ENCODE results near the gene MOB3B. TPM values are rescaled to one million over a fixed set of nuclear protein-coding genes. Genes with fewer than 3 reads are reported as not detected.

Gene MOB3B
- total and polyA plus RNA-seq, 2 donors: 2.3 to 7.8 TPM

GRCh38 chr9:27495480-27496134, 34.0 kb downstream of the MOB3B start:
- Histone ChIP-seq H3K4me3 (ENCODE audit: low read length in 2 of 2) (no peak overlapping the region), H3K4me1 (ENCODE audit: control insufficient read depth in 2 of 2, insufficient read depth in 2 of 2, low read length in 2 of 2) (peaks cover 0 to 3% of the 10 kb centered on the region in 2 donors), H3K9me3 (ENCODE audit: control insufficient read depth in 2 of 2, insufficient read depth in 1 of 2, low read length in 1 of 2) (no peaks in the 10 kb centered on the region), H3K36me3 (ENCODE audit: control insufficient read depth in 2 of 2, insufficient read depth in 2 of 2, low read length in 1 of 2) (no peaks in the 10 kb centered on the region), H3K27ac (ENCODE audit: low read depth in 1 of 2, low read length in 1 of 2) (no peak overlapping the region), H3K27me3 (ENCODE audit: control insufficient read depth in 2 of 2, insufficient read depth in 1 of 2, low read length in 1 of 2) (no peaks in the 10 kb centered on the region)
- no peak for DNase-seq (ENCODE audit: low read depth in 6 of 9, low spot score in 9 of 9)
- 93% methylated on average over 3 of the region's 3 CpGs for WGBS

DNA sequence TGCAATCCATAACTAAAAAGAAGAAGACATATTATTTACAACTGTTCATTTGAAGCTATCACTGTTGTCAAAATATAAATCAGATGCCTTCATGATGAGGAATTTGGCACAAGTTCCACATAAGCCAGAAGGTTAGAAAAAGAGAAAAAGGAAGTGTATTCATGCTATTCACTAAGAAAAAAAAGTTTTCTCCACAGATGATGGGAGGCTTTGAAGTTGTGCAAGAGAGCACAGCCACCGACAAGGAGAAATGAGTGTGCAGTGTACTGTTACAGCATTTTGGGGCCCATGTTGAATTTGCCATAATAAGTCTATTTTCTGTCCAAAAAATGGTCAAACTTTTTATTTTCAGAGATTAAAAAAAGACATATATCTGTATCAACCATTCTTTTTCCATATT, 38.5 kb downstream of the MOB3B start:
- Histone ChIP-seq H3K36me3 (ENCODE audit: control insufficient read depth in 2 of 2, insufficient read depth in 2 of 2, low read length in 1 of 2) (no peaks in the 10 kb centered on the region), H3K4me1 (ENCODE audit: control insufficient read depth in 2 of 2, insufficient read depth in 2 of 2, low read length in 2 of 2) (peaks cover 0 to 16% of the 10 kb centered on the region in 2 donors), H3K4me3 (ENCODE audit: low read length in 2 of 2) (no peak overlapping the region), H3K27ac (ENCODE audit: low read depth in 1 of 2, low read length in 1 of 2) (no peak overlapping the region), H3K9me3 (ENCODE audit: control insufficient read depth in 2 of 2, insufficient read depth in 1 of 2, low read length in 1 of 2) (no peaks in the 10 kb centered on the region), H3K27me3 (ENCODE audit: control insufficient read depth in 2 of 2, insufficient read depth in 1 of 2, low read length in 1 of 2) (no peaks in the 10 kb centered on the region)
- DNase-seq (ENCODE audit: low read depth in 6 of 9, low spot score in 9 of 9): no peak
- 15% methylated on average over 1 of the region's 1 CpG for WGBS

DNA sequence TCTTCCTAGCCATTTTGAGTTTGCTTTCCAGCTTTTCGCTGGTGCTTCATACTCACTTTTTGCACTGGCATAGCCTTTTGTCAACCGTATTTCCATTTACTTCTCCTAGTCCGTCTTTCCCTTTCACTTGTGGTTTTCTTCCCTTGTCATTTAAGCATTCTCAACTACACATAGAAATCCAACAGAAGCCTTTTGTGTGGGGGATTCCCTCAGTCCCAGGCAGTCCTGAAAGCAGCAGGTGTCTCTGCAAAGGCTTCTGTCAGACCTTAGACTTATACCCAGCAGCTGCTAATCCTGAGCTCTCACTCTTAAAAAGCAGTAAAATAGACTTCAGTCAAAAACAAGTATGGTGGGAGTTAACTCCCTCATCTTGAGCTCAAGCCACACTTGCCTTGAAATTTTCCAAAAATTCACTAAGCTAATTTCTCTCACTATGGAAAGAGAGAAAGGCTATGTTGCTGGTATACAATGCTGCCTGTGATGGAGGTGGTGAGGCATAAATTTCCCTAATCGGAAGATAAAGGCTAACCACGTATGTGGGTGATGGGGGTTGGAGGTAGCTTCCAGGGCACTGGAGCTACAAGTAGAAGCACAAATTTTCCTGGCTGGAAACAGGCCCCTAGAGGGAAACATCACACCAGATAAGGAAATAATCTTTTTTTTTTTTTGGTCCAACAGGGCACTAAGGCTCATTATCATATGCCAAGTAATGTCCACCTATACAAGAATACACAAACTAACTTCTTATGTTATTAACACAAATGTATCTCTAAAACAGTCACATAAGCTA, 40.3 kb downstream of the MOB3B start:
- no peaks in the 10 kb centered on the region for H3K36me3 ChIP-seq (ENCODE audit: control insufficient read depth in 2 of 2, insufficient read depth in 2 of 2, low read length in 1 of 2)
- peak overlapping the region in 1 of 2 donors; percentile 30 for H3K27ac ChIP-seq (ENCODE audit: low read depth in 1 of 2, low read length in 1 of 2)
- WGBS: 67% methylated on average over 5 of the region's 5 CpGs
- H3K4me3 ChIP-seq (ENCODE audit: low read length in 2 of 2): no peak overlapping the region
- no peaks in the 10 kb centered on the region for H3K27me3 ChIP-seq (ENCODE audit: control insufficient read depth in 2 of 2, insufficient read depth in 1 of 2, low read length in 1 of 2)
- no peaks in the 10 kb centered on the region for H3K9me3 ChIP-seq (ENCODE audit: control insufficient read depth in 2 of 2, insufficient read depth in 1 of 2, low read length in 1 of 2)
- peaks cover 0 to 22% of the 10 kb centered on the region in 2 donors for H3K4me1 ChIP-seq (ENCODE audit: control insufficient read depth in 2 of 2, insufficient read depth in 2 of 2, low read length in 2 of 2)
- DNase-seq (ENCODE audit: low read depth in 6 of 9, low spot score in 9 of 9): peak in 2 of 9 donors; percentile 3 to 41

- Histone ChIP-seq H3K36me3 (ENCODE audit: control insufficient read depth in 2 of 2, insufficient read depth in 2 of 2, low read length in 1 of 2) (no peaks in the 10 kb centered on the region), H3K27me3 (ENCODE audit: control insufficient read depth in 2 of 2, insufficient read depth in 1 of 2, low read length in 1 of 2) (no peaks in the 10 kb centered on the region), H3K27ac (ENCODE audit: low read depth in 1 of 2, low read length in 1 of 2) (no peak overlapping the region), H3K9me3 (ENCODE audit: control insufficient read depth in 2 of 2, insufficient read depth in 1 of 2, low read length in 1 of 2) (no peaks in the 10 kb centered on the region), H3K4me1 (ENCODE audit: control insufficient read depth in 2 of 2, insufficient read depth in 2 of 2, low read length in 2 of 2) (peaks cover 0 to 22% of the 10 kb centered on the region in 2 donors), H3K4me3 (ENCODE audit: low read length in 2 of 2) (no peak overlapping the region)
- 96% methylated on average over 1 of the region's 1 CpG for WGBS
- DNase-seq (ENCODE audit: low read depth in 6 of 9, low spot score in 9 of 9): no peak
Measured at GRCh38 chr9:27487927-27488326, 41.7 kb downstream of the MOB3B start.

DNA sequence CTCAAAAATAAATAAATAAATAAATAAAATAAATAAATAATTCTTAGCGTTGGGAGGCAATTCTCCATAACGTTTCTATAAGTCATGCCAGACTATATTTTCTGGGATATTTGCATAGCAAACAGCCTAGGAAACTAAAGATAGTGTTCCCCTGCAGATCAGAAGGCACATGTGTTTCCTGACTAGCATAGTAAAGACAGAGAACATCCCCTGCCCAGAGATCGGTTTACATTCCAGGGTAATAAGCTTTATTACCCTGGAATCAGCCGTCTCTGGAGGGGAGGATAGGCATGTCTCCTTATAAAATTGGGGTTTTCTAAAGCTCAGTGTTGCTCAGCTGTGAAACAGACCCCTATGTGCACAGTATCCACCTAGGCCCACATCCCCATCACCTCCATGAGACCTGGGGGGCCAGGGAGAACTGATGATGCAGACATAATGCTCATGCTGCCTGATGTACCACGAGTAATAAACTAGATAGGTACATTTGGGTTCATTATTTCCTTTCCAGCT, 42.4 kb downstream of the MOB3B start:
- Histone ChIP-seq H3K36me3 (ENCODE audit: control insufficient read depth in 2 of 2, insufficient read depth in 2 of 2, low read length in 1 of 2) (no peaks in the 10 kb centered on the region), H3K4me1 (ENCODE audit: control insufficient read depth in 2 of 2, insufficient read depth in 2 of 2, low read length in 2 of 2) (peaks cover 0 to 22% of the 10 kb centered on the region in 2 donors), H3K4me3 (ENCODE audit: low read length in 2 of 2) (no peak overlapping the region), H3K9me3 (ENCODE audit: control insufficient read depth in 2 of 2, insufficient read depth in 1 of 2, low read length in 1 of 2) (no peaks in the 10 kb centered on the region), H3K27me3 (ENCODE audit: control insufficient read depth in 2 of 2, insufficient read depth in 1 of 2, low read length in 1 of 2) (no peaks in the 10 kb centered on the region), H3K27ac (ENCODE audit: low read depth in 1 of 2, low read length in 1 of 2) (no peak overlapping the region)
- no peak for DNase-seq (ENCODE audit: low read depth in 6 of 9, low spot score in 9 of 9)
- WGBS: 86% methylated on average over 5 of the region's 5 CpGs

DNA sequence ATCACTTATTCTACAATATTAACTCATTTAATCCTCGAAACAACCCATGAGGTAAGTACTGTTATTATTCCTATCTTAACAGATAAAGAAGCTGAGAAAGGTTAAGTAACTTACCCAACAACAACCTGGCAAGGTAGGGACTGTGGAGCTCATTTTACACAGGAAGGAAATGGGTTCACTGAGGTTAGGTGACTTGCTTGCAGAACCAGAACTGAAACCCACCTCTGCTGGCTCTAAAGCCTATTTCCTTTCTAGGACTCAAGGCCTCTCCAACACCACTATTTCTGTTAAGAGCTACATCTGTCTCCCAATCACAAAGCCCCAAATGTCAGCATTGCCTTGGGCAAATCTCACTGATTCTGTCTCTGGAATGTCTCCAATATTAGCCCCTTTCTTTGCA, 44.5 kb downstream of the MOB3B start:
- Histone ChIP-seq H3K27me3 (ENCODE audit: control insufficient read depth in 2 of 2, insufficient read depth in 1 of 2, low read length in 1 of 2) (no peaks in the 10 kb centered on the region), H3K4me1 (ENCODE audit: control insufficient read depth in 2 of 2, insufficient read depth in 2 of 2, low read length in 2 of 2) (peaks cover 0 to 16% of the 10 kb centered on the region in 2 donors), H3K36me3 (ENCODE audit: control insufficient read depth in 2 of 2, insufficient read depth in 2 of 2, low read length in 1 of 2) (no peaks in the 10 kb centered on the region), H3K9me3 (ENCODE audit: control insufficient read depth in 2 of 2, insufficient read depth in 1 of 2, low read length in 1 of 2) (no peaks in the 10 kb centered on the region), H3K4me3 (ENCODE audit: low read length in 2 of 2) (no peak overlapping the region), H3K27ac (ENCODE audit: low read depth in 1 of 2, low read length in 1 of 2) (no peak overlapping the region)
- WGBS: 95% methylated on average over 1 of the region's 1 CpG
- peak in 2 of 9 donors; percentile 16 to 39 for DNase-seq (ENCODE audit: low read depth in 6 of 9, low spot score in 9 of 9)

DNA sequence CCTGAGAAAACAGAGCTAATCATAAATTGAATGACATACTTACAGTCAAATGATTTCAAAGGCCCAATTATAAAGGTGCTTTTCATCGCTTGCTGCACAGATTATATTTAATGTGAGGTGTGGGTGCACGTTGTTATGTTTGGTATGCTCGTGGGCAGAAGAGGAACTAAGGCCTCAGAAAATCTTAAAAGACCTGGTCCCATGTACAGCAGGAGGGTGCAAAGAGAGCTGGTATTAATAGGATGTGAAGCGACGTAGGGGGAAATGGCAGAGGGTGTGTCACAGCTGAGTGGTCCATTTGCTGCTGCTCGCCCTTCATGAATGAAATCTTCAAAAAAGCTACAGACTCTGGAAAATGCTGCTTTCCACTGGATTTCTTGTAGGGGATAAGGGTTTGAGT, 46.0 kb downstream of the MOB3B start:
- no peak for DNase-seq (ENCODE audit: low read depth in 6 of 9, low spot score in 9 of 9)
- peaks cover 0 to 7% of the 10 kb centered on the region in 2 donors for H3K4me1 ChIP-seq (ENCODE audit: control insufficient read depth in 2 of 2, insufficient read depth in 2 of 2, low read length in 2 of 2)
- 82% methylated on average over 6 of the region's 6 CpGs for WGBS
- no peaks in the 10 kb centered on the region for H3K27me3 ChIP-seq (ENCODE audit: control insufficient read depth in 2 of 2, insufficient read depth in 1 of 2, low read length in 1 of 2)
- H3K36me3 ChIP-seq (ENCODE audit: control insufficient read depth in 2 of 2, insufficient read depth in 2 of 2, low read length in 1 of 2): no peaks in the 10 kb centered on the region
- no peak overlapping the region for H3K27ac ChIP-seq (ENCODE audit: low read depth in 1 of 2, low read length in 1 of 2)
- H3K9me3 ChIP-seq (ENCODE audit: control insufficient read depth in 2 of 2, insufficient read depth in 1 of 2, low read length in 1 of 2): no peaks in the 10 kb centered on the region
- H3K4me3 ChIP-seq (ENCODE audit: low read length in 2 of 2): no peak overlapping the region

DNA sequence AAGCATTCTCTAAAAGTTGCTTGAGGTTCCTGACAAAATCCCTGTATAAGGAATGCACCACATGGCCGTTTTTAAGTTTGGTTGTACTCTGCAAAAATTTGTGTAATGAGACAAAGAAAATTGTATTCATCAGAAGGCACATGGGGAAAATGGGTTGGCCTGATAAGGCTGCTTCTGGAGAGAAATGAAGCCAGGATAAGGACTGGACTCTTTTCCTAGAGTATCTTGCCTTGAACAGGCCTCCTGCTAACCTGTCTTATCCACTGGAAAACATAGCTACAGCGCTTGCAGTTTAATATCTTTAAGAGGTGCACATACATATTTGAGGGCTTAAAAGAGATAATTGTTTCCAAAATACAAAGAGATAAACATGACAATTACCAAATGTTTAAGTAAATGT, 46.9 kb downstream of the MOB3B start:
- Histone ChIP-seq H3K4me1 (ENCODE audit: control insufficient read depth in 2 of 2, insufficient read depth in 2 of 2, low read length in 2 of 2) (peaks cover 0 to 5% of the 10 kb centered on the region in 2 donors), H3K9me3 (ENCODE audit: control insufficient read depth in 2 of 2, insufficient read depth in 1 of 2, low read length in 1 of 2) (no peaks in the 10 kb centered on the region), H3K4me3 (ENCODE audit: low read length in 2 of 2) (no peak overlapping the region), H3K36me3 (ENCODE audit: control insufficient read depth in 2 of 2, insufficient read depth in 2 of 2, low read length in 1 of 2) (no peaks in the 10 kb centered on the region), H3K27me3 (ENCODE audit: control insufficient read depth in 2 of 2, insufficient read depth in 1 of 2, low read length in 1 of 2) (no peaks in the 10 kb centered on the region), H3K27ac (ENCODE audit: low read depth in 1 of 2, low read length in 1 of 2) (no peak overlapping the region)
- 94% methylated on average over 2 of the region's 2 CpGs for WGBS
- DNase-seq (ENCODE audit: low read depth in 6 of 9, low spot score in 9 of 9): no peak

DNA sequence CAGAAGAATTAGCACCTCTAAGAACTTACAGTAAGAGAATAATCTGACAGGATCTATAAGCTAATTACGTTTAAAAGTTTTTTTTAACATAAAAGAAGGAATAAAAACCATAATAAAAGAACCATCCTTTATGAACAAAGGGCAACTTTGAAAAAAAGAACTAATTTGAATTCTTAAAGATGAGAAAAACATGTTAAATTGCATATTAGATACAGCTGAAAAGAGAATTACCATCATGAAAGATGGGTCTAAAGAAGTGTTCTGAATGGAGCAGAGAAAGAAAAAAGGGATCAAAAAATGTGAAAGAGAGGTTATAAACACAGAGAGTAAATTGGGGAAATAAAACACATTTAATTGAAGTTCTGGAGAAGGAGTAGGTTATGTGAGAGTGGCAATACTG, 51.3 kb downstream of the MOB3B start:
- WGBS: 97% methylated on average over 1 of the region's 1 CpG
- Histone ChIP-seq H3K9me3 (ENCODE audit: control insufficient read depth in 2 of 2, insufficient read depth in 1 of 2, low read length in 1 of 2) (no peaks in the 10 kb centered on the region), H3K27ac (ENCODE audit: low read depth in 1 of 2, low read length in 1 of 2) (no peak overlapping the region), H3K36me3 (ENCODE audit: control insufficient read depth in 2 of 2, insufficient read depth in 2 of 2, low read length in 1 of 2) (no peaks in the 10 kb centered on the region), H3K4me1 (ENCODE audit: control insufficient read depth in 2 of 2, insufficient read depth in 2 of 2, low read length in 2 of 2) (no peaks in the 10 kb centered on the region), H3K4me3 (ENCODE audit: low read length in 2 of 2) (no peak overlapping the region), H3K27me3 (ENCODE audit: control insufficient read depth in 2 of 2, insufficient read depth in 1 of 2, low read length in 1 of 2) (no peaks in the 10 kb centered on the region)
- no peak for DNase-seq (ENCODE audit: low read depth in 6 of 9, low spot score in 9 of 9)
